Endothelial cell of coronary artery (primary cell): Measurements from ENCODE around the gene ZNF862. TPM values are rescaled to one million over a fixed set of nuclear protein-coding genes. Genes with fewer than 3 reads are reported as not detected.

Experiments
- total RNA-seq: library from RNA; depleted of rRNA; stranded (reverse); fragments of >200 nt; gene quantifications from 2 replicates; pipeline ENCODE4 v1.2.3, GENCODE V29; 2014

Gene ZNF862
- total RNA-seq: 5.8 and 10.5 TPM in 2 replicates

GRCh38 chr7:149838224-149838991, at the start of gene ZNF862:
Gene ZNF862, plus strand, starts transcription at chr7:149838375. Its CDS starts 237 bp downstream, at chr7:149838612.

GRCh38 chr7:149873074-149873969, 35.1 kb downstream of the ZNF862 start, which contains the start of gene ATP6V0E2:
Gene ATP6V0E2, plus strand, starts transcription at chr7:149873969. Its CDS starts 97 bp downstream, at chr7:149874066.

Other genes starting within 250 kb of the ZNF862 start
- gene ZNF467, start 64.8 kb upstream of the ZNF862 start, total RNA-seq: 2.6 and 3.8 TPM in 2 replicates
- gene ATP6V0E2, start 35.6 kb downstream of the ZNF862 start, total RNA-seq: 10.0 and 14.7 TPM in 2 replicates